GM19468 (cell line): Measurements from ENCODE around the gene VCX2.
"Not testable (repeated sequence)": the region's sequence is repeated elsewhere in the genome, so short reads cannot be mapped to it uniquely, and the experiment has no call there.

Source experiments
- ATAC-seq: cut with Tn5 transposase; IDR thresholded peaks from one replicate; pipeline ENCODE4 v1.9.1; 2021; ENCODE audit warnings: mild to moderate bottlenecking, moderate library complexity, moderate number of reproducible peaks; ENCODE audit not compliant: unreplicated experiment; ENCODE audit errors: extremely low read depth

VCX2 gene

GRCh38 chrX:8125566-8125965 lies 45.5 kb downstream of the VCX2 start:
- ATAC-seq, result no peak

GRCh38 chrX:8122538-8122937 lies 48.5 kb downstream of the VCX2 start:
- ATAC-seq, result no peak

- not testable (repeated sequence) for ATAC-seq
These were observed 49.7 kb downstream of the VCX2 start for GRCh38 chrX:8121391-8121790.
